ENCODE data around the gene HTR1D. TPM values are rescaled to one million over a fixed set of nuclear protein-coding genes. Genes with fewer than 3 reads are reported as not detected.

The HTR1D gene
- total RNA-seq, 1 donor from 2014 or later: not detected

DNA sequence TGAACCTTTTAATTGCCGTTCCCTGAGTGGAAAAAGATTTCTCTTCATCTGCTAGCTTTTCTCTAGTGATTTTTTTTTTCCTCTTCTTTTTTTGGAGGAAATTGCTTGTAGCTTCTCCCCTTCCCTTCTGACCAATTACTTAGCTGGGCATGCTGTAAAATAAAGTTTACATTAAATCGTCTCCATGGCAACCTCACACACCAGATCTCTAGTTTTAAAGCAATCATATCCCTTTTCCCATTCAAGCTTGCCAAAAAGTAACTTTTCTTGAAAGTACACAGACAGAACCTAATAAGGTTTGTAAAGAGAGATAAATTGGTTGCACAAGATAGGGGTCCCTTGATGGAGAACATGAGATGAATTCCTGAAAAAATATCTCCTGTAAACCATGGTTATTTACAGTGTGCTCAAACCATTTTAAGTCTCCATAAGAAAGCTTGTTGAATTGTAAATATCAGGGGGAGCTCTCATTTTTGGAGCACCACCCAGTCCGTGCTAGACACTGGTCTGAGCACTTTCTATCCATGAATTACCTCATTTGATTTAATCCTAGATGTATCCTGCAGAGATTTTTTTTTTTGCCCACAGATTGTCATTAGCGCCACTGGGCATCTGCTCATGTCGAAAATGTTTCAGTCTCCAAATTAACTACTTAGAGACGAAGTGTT is 32.6 kb upstream of the HTR1D start:
- Histone ChIP-seq H3K4me1 (no peaks in the 10 kb centered on the region), H3K27ac (no peak overlapping the region), H3K9me3 (no peaks in the 10 kb centered on the region), H3K36me3 (no peaks in the 10 kb centered on the region), H3K4me3 (no peak overlapping the region), H3K27me3 (no peaks in the 10 kb centered on the region)
- DNase-seq (ENCODE audit: low spot score in 2 of 2): no peak
- TF ChIP-seq, protein P1, sequence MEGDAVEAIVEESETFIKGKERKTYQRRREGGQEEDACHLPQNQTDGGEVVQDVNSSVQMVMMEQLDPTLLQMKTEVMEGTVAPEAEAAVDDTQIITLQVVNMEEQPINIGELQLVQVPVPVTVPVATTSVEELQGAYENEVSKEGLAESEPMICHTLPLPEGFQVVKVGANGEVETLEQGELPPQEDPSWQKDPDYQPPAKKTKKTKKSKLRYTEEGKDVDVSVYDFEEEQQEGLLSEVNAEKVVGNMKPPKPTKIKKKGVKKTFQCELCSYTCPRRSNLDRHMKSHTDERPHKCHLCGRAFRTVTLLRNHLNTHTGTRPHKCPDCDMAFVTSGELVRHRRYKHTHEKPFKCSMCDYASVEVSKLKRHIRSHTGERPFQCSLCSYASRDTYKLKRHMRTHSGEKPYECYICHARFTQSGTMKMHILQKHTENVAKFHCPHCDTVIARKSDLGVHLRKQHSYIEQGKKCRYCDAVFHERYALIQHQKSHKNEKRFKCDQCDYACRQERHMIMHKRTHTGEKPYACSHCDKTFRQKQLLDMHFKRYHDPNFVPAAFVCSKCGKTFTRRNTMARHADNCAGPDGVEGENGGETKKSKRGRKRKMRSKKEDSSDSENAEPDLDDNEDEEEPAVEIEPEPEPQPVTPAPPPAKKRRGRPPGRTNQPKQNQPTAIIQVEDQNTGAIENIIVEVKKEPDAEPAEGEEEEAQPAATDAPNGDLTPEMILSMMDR (IDR thresholded peaks at IDR 0.05): no peak
- intact Hi-C loops (cut with DNase I): no loop called here

- no peaks in the 10 kb centered on the region for H3K4me1 ChIP-seq
- no peaks in the 10 kb centered on the region for H3K36me3 ChIP-seq
- TF ChIP-seq, protein P1 (IDR thresholded peaks at IDR 0.05): no peak
- no peak overlapping the region for H3K27ac ChIP-seq
- H3K9me3 ChIP-seq: no peaks in the 10 kb centered on the region
- no peak overlapping the region for H3K4me3 ChIP-seq
- intact Hi-C loops (cut with DNase I): no loop called here
- no peaks in the 10 kb centered on the region for H3K27me3 ChIP-seq
- no peak for DNase-seq (ENCODE audit: low spot score in 2 of 2)
These were observed 30.0 kb upstream of the HTR1D start for GRCh38 chr1:23247276-23247675.

DNA sequence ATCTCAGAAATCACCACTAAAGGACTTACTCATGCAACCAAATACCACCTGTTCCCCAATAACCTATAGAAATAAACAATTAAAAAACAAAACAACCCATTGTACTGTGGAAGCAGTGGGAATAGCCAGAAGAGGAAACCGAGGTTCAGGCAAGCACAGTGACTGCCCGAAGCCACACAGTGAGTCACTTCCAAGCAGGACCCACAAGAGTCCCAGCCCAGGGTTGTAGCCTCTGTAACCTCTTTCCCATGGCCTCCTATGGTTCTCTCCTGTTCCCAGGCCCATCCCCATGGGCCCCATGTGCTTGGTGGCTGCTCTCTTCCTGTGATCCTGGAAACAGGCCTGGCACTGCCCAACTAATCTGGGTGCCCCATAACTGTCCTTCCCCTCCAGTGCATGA is 29.0 kb upstream of the HTR1D start:
- H3K4me1 ChIP-seq: no peaks in the 10 kb centered on the region
- H3K27ac ChIP-seq: no peak overlapping the region
- H3K36me3 ChIP-seq: no peaks in the 10 kb centered on the region

GRCh38 chr1:23244256-23244761 is 27.0 kb upstream of the HTR1D start:
- H3K4me3 ChIP-seq: no peak overlapping the region
- H3K27me3 ChIP-seq: no peaks in the 10 kb centered on the region
- intact Hi-C loops (cut with DNase I): no loop called here
- no peak overlapping the region for H3K27ac ChIP-seq
- no peak for DNase-seq (ENCODE audit: low spot score in 2 of 2)
- no peaks in the 10 kb centered on the region for H3K4me1 ChIP-seq
- no peaks in the 10 kb centered on the region for H3K9me3 ChIP-seq
- TF ChIP-seq, protein P1 (IDR thresholded peaks at IDR 0.05): no peak
- no peaks in the 10 kb centered on the region for H3K36me3 ChIP-seq

More for the DNA sequence above, 29.0 kb upstream of the HTR1D start:
- no peak for DNase-seq (ENCODE audit: low spot score in 2 of 2)
- Histone ChIP-seq H3K27me3 (no peaks in the 10 kb centered on the region), H3K9me3 (no peaks in the 10 kb centered on the region), H3K4me3 (no peak overlapping the region)
- intact Hi-C loops (cut with DNase I): no loop called here
- TF ChIP-seq, protein P1 (IDR thresholded peaks at IDR 0.05): no peak

- H3K27me3 ChIP-seq: no peaks in the 10 kb centered on the region
- no peaks in the 10 kb centered on the region for H3K9me3 ChIP-seq
- TF ChIP-seq, protein P1 (IDR thresholded peaks at IDR 0.05): no peak
- no peak for DNase-seq (ENCODE audit: low spot score in 2 of 2)
- H3K4me3 ChIP-seq: no peak overlapping the region
- no peaks in the 10 kb centered on the region for H3K4me1 ChIP-seq
- intact Hi-C loops (cut with DNase I): no loop called here
- H3K27ac ChIP-seq: no peak overlapping the region
- no peaks in the 10 kb centered on the region for H3K36me3 ChIP-seq
These were observed 25.1 kb upstream of the HTR1D start for GRCh38 chr1:23242414-23242813.

Data from ascending aorta (tissue), 2 donors.